Measurements from ENCODE around the gene ZFP57.

The ZFP57 gene

DNA sequence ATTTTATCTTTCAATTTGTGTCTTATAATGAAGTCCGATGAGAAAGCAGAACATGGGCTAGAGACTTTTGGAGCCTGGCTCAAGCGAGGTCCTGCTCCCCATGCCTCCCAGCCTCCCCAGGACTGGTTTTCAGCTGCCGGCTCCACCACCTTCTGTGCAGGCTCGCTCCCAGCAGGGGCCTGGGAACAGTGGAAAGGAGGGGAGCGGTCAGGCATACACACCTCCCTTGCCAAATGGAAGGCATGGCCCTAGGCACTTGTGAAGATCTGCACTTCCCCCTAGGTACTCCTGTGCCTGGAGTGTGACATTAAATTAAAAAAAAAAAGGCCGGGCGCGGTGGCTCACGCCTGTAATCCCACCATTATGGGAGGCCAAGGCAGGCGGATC, 28.8 kb downstream of the ZFP57 start:
- Histone ChIP-seq H3K27ac (ENCODE audit: low read depth, low read length) (no peak overlapping the region), H3K9me3 (ENCODE audit: control insufficient read depth, insufficient read depth, low read depth, low read length) (no peaks in the 10 kb centered on the region), H3K9ac (ENCODE audit: low read length) (no peak overlapping the region), H3K4me1 (ENCODE audit: control insufficient read depth, insufficient read depth, low read length) (peaks cover 43% of the 10 kb centered on the region), H3K4me3 (ENCODE audit: low read depth, low read length) (no peak overlapping the region), H3K27me3 (ENCODE audit: control insufficient read depth, insufficient read depth, low read length) (no peaks in the 10 kb centered on the region), H3K36me3 (ENCODE audit: control insufficient read depth, insufficient read depth, low read length) (no peaks in the 10 kb centered on the region)

DNA sequence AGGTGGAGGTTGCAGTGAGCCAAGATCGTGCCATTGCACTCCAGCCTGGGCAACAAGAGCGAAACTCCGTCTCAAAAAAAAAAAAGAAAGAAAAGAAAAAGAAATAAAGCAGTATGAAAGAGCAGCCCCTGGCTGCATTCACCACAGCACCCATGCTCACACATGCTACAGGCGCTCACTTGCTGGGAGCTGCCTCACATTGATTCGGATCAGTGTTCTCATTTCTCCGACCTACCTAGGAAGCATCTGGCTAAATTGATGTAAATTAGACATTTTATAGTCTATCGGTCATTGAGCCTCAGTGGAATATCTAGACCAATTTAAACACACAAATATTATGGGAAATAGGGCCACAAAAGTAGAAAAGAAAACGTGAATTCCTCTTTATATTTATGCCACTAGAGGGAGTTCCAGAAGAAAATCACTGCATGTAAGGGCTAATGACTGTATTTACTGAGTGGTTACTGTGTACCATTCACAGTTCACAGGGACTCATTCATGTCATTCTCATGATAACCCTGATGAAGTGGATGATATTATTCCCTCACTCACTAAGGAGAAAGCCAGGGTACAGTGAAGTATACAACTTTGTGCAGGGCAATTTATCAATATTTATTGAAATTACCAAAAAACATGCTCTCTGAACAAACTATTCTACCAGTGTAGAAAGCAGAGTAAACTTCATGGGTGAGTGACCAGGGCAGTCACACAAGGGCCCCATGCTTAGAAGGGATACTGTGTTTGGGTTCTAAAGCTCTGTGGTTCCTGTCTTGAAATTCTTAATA, 29.3 kb downstream of the ZFP57 start:
- no peaks in the 10 kb centered on the region for H3K36me3 ChIP-seq (ENCODE audit: control insufficient read depth, insufficient read depth, low read length)
- H3K4me1 ChIP-seq (ENCODE audit: control insufficient read depth, insufficient read depth, low read length), result peaks cover 38% of the 10 kb centered on the region
- H3K27me3 ChIP-seq (ENCODE audit: control insufficient read depth, insufficient read depth, low read length), result no peaks in the 10 kb centered on the region
- no peak overlapping the region; the same call in 1 of the 2 replicates for H3K27ac ChIP-seq (ENCODE audit: low read depth, low read length)
- H3K4me3 ChIP-seq (ENCODE audit: low read depth, low read length), result no peak overlapping the region
- no peak overlapping the region for H3K9ac ChIP-seq (ENCODE audit: low read length)
- H3K9me3 ChIP-seq (ENCODE audit: control insufficient read depth, insufficient read depth, low read depth, low read length), result no peaks in the 10 kb centered on the region

DNA sequence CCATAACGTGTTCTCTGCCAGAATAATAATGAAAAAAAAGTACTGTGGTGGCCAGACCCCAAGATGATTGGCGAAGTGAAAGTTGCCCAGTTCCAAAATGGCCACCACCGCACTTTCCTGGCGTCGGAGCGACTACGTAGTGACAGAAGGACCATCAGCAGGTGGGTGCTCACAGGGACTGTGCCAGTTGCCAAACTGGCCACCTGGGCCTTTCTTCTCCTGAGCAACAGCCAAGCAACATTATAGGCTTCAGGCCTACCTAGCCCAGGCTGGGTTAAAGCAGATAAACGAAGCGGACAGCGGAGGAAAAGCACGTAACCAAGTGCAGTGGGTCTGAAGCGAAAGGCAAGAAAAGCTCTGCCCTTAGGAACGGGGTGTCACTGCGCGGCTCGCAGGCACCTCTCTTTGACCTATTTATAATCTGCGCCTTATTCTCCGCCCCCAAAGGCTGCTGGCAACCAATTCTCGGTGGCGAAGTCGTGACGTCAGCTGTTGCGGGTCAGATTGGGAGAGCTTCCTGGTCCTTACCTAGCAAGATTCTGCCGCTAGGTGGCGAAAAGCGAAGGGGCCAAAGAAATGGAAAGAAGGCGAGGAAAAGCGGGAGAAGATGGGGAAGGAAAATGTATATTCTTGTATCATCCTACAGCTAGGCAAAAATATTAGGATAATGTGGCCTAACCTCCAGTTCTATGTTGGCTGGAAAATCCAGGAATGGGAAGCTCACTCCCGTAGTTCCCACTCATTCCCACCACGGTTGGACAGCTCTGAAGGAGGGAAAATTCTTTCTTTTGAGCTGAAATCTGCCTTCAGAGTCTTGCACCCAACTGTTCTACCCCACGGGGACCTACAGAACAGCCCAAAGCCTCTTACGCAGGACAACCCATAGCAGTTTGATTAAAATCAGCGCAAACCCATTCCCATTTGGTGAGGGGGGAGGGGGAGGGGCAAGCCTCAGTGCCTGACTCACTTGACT, 31.0 kb downstream of the ZFP57 start:
- H3K36me3 ChIP-seq (ENCODE audit: control insufficient read depth, insufficient read depth, low read length), result no peaks in the 10 kb centered on the region
- H3K4me1 ChIP-seq (ENCODE audit: control insufficient read depth, insufficient read depth, low read length), result peaks cover 23% of the 10 kb centered on the region
- peak overlapping the region; percentile 68 for H3K9ac ChIP-seq (ENCODE audit: low read length)
- H3K27ac ChIP-seq (ENCODE audit: low read depth, low read length), result no peak overlapping the region
- no peaks in the 10 kb centered on the region for H3K9me3 ChIP-seq (ENCODE audit: control insufficient read depth, insufficient read depth, low read depth, low read length)
- H3K27me3 ChIP-seq (ENCODE audit: control insufficient read depth, insufficient read depth, low read length), result no peaks in the 10 kb centered on the region
- peak overlapping the region; percentile 67 for H3K4me3 ChIP-seq (ENCODE audit: low read depth, low read length)

DNA sequence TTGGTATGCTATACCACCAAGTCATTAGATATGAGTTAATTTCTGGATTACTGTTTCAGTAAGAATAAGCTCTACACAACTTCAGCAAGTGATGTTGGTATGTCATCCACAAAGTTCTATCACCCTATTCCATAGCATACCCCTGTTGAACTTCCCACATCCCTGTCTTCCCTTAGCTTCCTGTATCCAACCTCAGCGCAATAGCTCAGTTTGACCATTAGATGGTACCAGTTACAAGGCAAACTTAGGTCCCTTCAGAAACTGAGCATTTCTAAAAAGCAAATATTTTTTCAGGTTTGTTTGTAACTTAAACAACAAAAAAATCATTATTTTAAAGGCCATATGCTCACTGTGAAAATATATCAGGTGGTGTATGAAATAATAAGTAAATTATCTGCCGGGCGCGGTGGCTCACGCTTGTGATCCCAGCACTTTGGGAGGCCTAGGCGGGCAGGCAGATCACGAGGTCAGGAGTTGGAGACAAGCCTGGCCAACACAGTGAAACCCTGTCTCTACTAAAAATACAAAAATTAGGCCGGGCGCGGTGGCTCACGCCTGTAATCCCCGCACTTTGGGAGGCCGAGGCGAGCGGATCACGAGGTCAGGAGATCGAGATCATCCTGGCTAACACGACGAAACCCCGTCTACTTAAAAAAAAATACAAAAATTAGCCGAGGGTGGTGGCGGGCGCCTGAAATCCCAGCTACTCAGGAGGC, 32.9 kb downstream of the ZFP57 start:
- Histone ChIP-seq H3K4me3 (ENCODE audit: low read depth, low read length) (no peak overlapping the region), H3K27me3 (ENCODE audit: control insufficient read depth, insufficient read depth, low read length) (no peaks in the 10 kb centered on the region), H3K27ac (ENCODE audit: low read depth, low read length) (no peak overlapping the region), H3K9me3 (ENCODE audit: control insufficient read depth, insufficient read depth, low read depth, low read length) (no peaks in the 10 kb centered on the region), H3K9ac (ENCODE audit: low read length) (no peak overlapping the region), H3K4me1 (ENCODE audit: control insufficient read depth, insufficient read depth, low read length) (peaks cover 19% of the 10 kb centered on the region), H3K36me3 (ENCODE audit: control insufficient read depth, insufficient read depth, low read length) (no peaks in the 10 kb centered on the region)

DNA sequence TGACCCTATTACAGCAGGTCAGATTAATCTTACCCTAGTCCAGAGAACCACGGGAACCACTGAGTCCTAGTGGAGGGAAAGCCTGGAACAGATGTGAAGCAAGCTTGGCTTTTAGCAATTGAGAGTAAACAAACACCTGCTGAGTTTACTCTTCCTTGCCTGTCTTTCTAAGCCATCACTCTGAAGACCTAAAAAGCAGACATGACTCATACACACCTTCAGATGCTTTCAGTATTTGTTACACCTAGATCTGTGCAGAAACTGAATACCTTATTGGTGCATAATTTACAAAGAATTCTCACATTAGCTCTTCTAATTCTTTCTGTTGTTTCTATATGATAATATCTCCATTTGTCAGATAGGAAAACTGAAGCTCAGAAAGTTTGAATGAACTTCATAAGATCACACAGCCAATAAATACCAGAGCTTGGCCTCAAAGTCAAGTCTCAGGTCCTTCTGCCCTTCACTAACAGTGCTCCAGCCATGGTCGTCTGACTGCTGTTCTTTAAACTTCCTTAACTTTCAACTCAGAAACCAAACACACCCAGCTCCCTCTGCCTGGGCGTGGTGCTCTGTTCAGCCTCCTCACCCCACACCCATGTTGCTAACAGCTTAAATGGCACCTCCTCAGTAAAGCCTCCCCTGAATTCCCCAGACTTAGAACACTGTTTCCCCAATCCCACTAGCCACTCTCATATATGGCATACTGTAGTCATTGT, 39.4 kb downstream of the ZFP57 start:
- Histone ChIP-seq H3K36me3 (ENCODE audit: control insufficient read depth, insufficient read depth, low read length) (no peaks in the 10 kb centered on the region), H3K27ac (ENCODE audit: low read depth, low read length) (no peak overlapping the region)

DNA sequence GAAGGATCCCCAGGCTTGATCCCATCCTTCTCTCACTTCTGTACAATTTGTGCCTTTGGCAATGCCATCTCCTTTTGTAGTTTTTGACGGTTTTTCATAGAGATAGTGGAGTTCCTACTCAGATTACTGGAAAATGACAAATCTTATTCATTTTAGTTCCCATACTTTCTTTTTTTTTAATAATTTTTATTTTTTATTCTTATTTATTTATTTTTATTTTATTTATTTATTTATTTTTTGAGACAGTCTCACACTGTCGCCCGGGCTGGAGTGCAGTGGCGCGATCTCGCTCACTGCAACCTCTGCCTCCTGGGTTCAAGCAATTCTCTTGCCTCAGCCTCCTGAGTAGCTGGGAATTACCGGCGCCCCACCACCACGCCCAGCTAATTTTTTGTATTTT, 43.7 kb downstream of the ZFP57 start:
- no peaks in the 10 kb centered on the region for H3K9me3 ChIP-seq (ENCODE audit: control insufficient read depth, insufficient read depth, low read depth, low read length)
- H3K27ac ChIP-seq (ENCODE audit: low read depth, low read length), result no peak overlapping the region
- no peak overlapping the region for H3K9ac ChIP-seq (ENCODE audit: low read length)
- H3K4me3 ChIP-seq (ENCODE audit: low read depth, low read length), result no peak overlapping the region
- peaks cover 25% of the 10 kb centered on the region for H3K4me1 ChIP-seq (ENCODE audit: control insufficient read depth, insufficient read depth, low read length)
- no peaks in the 10 kb centered on the region for H3K36me3 ChIP-seq (ENCODE audit: control insufficient read depth, insufficient read depth, low read length)
- H3K27me3 ChIP-seq (ENCODE audit: control insufficient read depth, insufficient read depth, low read length), result no peaks in the 10 kb centered on the region

More for the DNA sequence above, 39.4 kb downstream of the ZFP57 start:
- H3K4me3 ChIP-seq (ENCODE audit: low read depth, low read length), result no peak overlapping the region
- H3K9me3 ChIP-seq (ENCODE audit: control insufficient read depth, insufficient read depth, low read depth, low read length), result no peaks in the 10 kb centered on the region
- no peaks in the 10 kb centered on the region for H3K27me3 ChIP-seq (ENCODE audit: control insufficient read depth, insufficient read depth, low read length)
- no peak overlapping the region for H3K9ac ChIP-seq (ENCODE audit: low read length)
- peaks cover 14% of the 10 kb centered on the region for H3K4me1 ChIP-seq (ENCODE audit: control insufficient read depth, insufficient read depth, low read length)

DNA sequence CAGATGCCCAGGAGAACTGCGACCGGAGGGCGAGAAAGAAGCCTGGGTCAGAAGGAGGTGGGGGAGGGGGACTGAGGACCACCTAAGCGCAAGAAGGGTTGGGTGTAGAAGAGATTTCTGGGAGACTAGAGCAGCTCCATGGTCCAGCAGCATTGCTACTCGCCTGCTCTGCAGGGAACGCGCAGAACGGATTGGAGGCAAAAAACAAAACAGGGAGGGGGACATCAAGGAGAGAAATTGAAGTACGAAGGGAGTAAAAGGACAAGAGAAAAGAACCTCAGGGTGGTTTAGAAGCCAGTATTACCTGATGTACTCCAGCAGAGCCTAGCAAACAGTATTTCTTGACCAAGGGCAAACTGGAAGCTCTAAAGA, 47.4 kb downstream of the ZFP57 start:
- Histone ChIP-seq H3K4me1 (ENCODE audit: control insufficient read depth, insufficient read depth, low read length) (peaks cover 38% of the 10 kb centered on the region), H3K9me3 (ENCODE audit: control insufficient read depth, insufficient read depth, low read depth, low read length) (no peaks in the 10 kb centered on the region), H3K9ac (ENCODE audit: low read length) (peak overlapping the region; percentile 70), H3K27ac (ENCODE audit: low read depth, low read length) (peak overlapping the region; percentile 73; the same call in 1 of the 2 replicates), H3K27me3 (ENCODE audit: control insufficient read depth, insufficient read depth, low read length) (no peaks in the 10 kb centered on the region), H3K4me3 (ENCODE audit: low read depth, low read length) (peak overlapping the region; percentile 64), H3K36me3 (ENCODE audit: control insufficient read depth, insufficient read depth, low read length) (no peaks in the 10 kb centered on the region)

DNA sequence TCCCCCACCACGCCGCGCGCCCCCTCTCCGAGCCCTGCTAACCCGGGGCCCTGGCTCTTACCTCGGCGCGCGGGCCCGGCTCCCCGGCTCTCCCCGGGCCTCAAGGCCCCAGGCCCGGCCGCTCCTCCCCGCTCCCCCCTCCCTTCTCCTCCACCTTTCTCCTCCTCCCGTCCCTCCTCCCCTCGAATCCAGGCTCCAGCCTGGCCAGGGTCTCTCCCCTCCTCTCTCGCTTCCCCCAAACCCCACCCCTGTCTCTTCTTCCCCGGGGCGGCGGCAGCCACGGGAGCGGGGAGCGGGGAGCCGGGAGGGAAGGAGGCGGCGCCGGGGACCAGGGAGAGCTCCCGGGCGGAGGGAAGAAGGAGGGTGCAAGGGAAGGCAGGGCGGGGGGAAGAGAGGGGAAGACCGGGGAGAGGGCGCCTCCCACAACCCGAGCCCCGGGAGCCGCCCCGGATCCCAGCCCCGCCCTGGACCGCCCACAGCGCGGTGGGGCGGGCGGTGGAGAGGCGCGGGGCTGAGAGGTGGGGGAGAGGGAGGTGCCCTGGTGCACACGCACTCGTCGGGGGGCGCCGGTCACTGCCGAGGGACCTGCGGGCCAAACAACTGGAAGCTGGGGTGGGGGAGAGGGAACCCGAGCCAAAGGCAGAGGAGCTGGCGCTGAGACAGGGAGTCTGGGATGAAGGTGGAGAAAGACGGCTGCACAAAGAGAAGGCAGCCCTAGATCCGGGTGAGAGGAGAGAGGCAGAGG, 48.0 kb downstream of the ZFP57 start, which contains the start of gene GABBR1:
GABBR1 (minus strand) TSS at position 395 of the 745 bp plus-strand sequence. CDS start 798 bp downstream, outside the sequence.
- H3K27me3 ChIP-seq (ENCODE audit: control insufficient read depth, insufficient read depth, low read length), result no peaks in the 10 kb centered on the region
- peak within 1 kb of the TSS; percentile 73; the same call in 1 of the 2 replicates for H3K27ac ChIP-seq (ENCODE audit: low read depth, low read length)

DNA sequence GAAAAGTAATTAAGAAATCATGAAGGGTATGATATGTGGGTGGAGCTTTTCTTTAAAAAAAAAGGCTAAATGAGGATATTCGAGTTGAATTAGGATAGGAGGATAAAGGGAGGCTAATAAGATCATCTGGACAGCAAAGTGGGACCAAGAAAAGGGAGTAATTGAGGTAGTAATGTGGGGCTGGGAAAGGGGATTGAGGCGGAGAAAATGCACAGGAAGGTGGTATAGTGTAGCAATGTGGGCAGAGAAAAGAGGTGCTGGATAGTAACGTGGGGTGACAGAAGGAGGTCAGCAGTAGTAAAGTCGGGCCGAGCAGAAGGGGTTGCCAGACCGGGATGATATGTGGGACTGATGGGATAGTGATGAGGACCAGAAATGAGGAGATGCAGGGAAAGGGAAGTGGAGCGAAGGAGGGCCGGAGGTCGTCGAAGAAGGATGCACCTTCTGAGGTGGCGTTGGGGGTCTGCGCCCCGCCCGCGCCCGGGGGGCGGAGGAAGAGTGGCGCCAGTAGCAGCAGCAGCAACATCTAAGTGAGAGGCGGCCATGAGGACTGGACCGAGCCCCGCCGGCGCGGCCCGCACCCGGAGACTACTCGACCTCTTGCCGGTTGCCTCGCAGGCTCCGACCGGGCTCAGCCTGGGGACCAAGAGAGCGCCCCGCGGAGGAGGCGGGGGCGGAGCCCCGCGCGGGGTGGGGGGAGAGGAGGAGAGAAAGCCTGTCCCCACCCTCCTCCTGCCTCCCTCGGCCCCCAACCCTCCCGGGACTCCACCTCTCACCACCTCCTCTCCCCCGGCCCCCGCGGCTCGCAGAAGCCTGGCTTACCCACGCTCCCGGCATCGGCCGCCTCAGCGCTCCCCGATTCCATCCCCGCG, 48.9 kb downstream of the ZFP57 start:
- Histone ChIP-seq H3K27ac (ENCODE audit: low read depth, low read length) (peak overlapping the region; percentile 73; the same call in 1 of the 2 replicates), H3K27me3 (ENCODE audit: control insufficient read depth, insufficient read depth, low read length) (no peaks in the 10 kb centered on the region), H3K9ac (ENCODE audit: low read length) (peak overlapping the region; percentile 75), H3K9me3 (ENCODE audit: control insufficient read depth, insufficient read depth, low read depth, low read length) (no peaks in the 10 kb centered on the region), H3K36me3 (ENCODE audit: control insufficient read depth, insufficient read depth, low read length) (no peaks in the 10 kb centered on the region), H3K4me3 (ENCODE audit: low read depth, low read length) (peak overlapping the region; percentile 64), H3K4me1 (ENCODE audit: control insufficient read depth, insufficient read depth, low read length) (peaks cover 38% of the 10 kb centered on the region)

More for the DNA sequence above, 48.0 kb downstream of the ZFP57 start, which contains the start of gene GABBR1:
- Histone ChIP-seq H3K9ac (ENCODE audit: low read length) (peak within 1 kb of the TSS; percentile 75), H3K9me3 (ENCODE audit: control insufficient read depth, insufficient read depth, low read depth, low read length) (no peaks in the 10 kb centered on the region), H3K4me1 (ENCODE audit: control insufficient read depth, insufficient read depth, low read length) (peaks cover 38% of the 10 kb centered on the region), H3K4me3 (ENCODE audit: low read depth, low read length) (peak within 1 kb of the TSS; percentile 64), H3K36me3 (ENCODE audit: control insufficient read depth, insufficient read depth, low read length) (no peaks in the 10 kb centered on the region)

Data from HUES6 (cell line).